AG04450 (cell line): ENCODE measurements around the gene CXCR2. TPM values are rescaled to one million over a fixed set of nuclear protein-coding genes. Genes with fewer than 3 reads are reported as not detected.
"Not testable (repeated sequence)": the region's sequence is repeated elsewhere in the genome, so short reads cannot be mapped to it uniquely, and the experiment has no call there.

Experiments
- CTCF ChIA-PET: fragments of 300-600, 350-600 bp; formaldehyde crosslinking; extraction: SDS; loops from one replicate; lab custom pipeline; 2022; ENCODE audit warnings: antibody characterized with exemption, inconsistent platforms; lab: Charles Lee
- POLR2A ChIA-PET: fragments of 350-600 bp; formaldehyde crosslinking; extraction: SDS; loops from one replicate; lab custom pipeline; 2021; ENCODE audit warnings: antibody characterized with exemption, inconsistent platforms; lab: Yijun Ruan, JAX
- DNase-seq: peaks from one replicate; pipeline ENCODE4 v3.0.0-alpha.2; 2011; ENCODE audit warnings: low read depth, low spot score
- H3K27ac ChIP-seq: one replicate; pipeline ENCODE4 v1.5.1; 2012; ENCODE audit warnings: low read depth, low read length, control low read depth
- H3K27me3 ChIP-seq: one replicate; pipeline ENCODE4 v1.6.0; 2012; ENCODE audit warnings: low read length; ENCODE audit not compliant: control insufficient read depth, insufficient read depth
- H3K4me3 ChIP-seq: 2 replicates; pipeline ENCODE4 v1.5.1; 2011; ENCODE audit warnings: mild to moderate bottlenecking, low read depth, low read length, control low read depth
- H3K9me3 ChIP-seq: 2 replicates; pipeline ENCODE4 v1.5.1; 2012; ENCODE audit warnings: low read length; ENCODE audit not compliant: control insufficient read depth, insufficient read depth
- polyA plus RNA-seq: library from polyadenylated mRNA; depleted of rRNA; stranded (reverse); fragments of >200 nt; gene quantifications from 2 replicates; pipeline ENCODE4 v1.2.3, GENCODE V29; 2011
- TF ChIP-seq, protein P1 (sequence below): IDR thresholded peaks from 2 replicates; pipeline ENCODE4 v1.5.1; 2011; ENCODE audit warnings: low read depth, low read length, control low read depth, inconsistent platforms

The CXCR2 gene
- polyA plus RNA-seq, 1 experiment = not detected

DNA sequence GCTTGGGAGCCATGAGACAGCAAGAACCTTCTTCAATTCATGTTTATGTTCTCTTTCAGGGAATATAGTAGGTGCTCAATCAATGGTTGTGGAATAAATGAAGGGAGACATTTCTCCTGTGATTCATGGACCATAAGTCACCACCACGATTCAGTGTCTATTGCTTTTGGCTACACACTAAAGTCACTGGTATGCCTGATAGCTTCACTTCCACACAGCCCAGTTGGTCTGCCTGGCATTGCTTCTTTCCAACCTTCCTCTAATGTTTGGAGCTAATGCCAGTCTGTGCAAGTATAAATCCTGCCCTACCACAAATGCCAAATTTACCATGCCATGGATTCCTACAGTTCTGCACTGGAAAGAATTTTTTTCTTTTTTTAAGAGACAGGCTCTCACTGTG is 42.2 kb downstream of the CXCR2 start:
- H3K27ac ChIP-seq = no peak overlapping the region
- peaks cover 48% of the 10 kb centered on the region for H3K27me3 ChIP-seq
- CTCF ChIA-PET = interaction anchor here (0.6 to 1.5 kb wide), 3 partner anchors 14 to 377 kb away, joined by 3 to 5 read pairs (median 3); no protein-coding TSS in a partner anchor
- H3K4me3 ChIP-seq = no peak overlapping the region
- DNase-seq = no peak
- TF ChIP-seq, protein P1, sequence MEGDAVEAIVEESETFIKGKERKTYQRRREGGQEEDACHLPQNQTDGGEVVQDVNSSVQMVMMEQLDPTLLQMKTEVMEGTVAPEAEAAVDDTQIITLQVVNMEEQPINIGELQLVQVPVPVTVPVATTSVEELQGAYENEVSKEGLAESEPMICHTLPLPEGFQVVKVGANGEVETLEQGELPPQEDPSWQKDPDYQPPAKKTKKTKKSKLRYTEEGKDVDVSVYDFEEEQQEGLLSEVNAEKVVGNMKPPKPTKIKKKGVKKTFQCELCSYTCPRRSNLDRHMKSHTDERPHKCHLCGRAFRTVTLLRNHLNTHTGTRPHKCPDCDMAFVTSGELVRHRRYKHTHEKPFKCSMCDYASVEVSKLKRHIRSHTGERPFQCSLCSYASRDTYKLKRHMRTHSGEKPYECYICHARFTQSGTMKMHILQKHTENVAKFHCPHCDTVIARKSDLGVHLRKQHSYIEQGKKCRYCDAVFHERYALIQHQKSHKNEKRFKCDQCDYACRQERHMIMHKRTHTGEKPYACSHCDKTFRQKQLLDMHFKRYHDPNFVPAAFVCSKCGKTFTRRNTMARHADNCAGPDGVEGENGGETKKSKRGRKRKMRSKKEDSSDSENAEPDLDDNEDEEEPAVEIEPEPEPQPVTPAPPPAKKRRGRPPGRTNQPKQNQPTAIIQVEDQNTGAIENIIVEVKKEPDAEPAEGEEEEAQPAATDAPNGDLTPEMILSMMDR = no peak
- no peaks in the 10 kb centered on the region for H3K9me3 ChIP-seq
- POLR2A ChIA-PET = no interaction called here

DNA sequence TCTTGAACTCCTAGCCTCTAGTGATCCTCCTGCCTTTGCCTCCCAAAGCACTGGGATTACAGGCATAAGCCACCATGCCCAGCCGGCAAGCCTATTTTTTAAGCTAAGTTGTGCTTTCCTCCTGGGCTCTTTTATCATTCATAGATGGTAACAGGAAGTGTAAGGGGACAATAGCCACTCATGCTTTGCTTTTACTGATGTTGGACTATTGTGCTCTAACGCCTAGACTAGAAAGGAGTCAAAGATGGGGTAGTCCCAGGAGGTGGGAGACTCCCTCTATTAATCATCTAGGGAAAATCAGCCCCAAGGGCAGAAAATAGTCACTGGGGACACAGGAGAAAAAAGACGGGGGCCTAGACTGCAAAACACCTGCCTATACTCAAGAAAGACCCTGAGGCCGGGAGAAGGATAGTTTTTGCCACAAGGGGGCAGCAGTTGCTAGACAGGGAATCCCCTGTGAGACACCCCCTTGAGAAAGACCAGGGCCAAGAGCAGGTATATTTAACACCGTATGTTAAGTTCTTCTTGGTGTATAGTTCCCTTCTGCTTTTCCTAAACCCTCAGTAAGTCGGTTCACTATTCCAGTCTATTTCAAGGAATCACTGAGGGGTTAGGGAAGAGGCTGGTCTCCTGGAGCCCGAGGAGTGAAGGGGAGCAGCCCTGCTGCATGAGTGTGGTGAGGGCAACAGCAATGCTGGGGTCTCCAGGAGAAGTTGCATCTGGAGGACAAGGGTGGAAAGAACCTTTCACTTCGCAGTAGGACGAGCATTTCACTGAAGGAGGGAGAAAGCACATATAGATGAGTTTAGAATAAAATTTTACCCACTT is 43.0 kb downstream of the CXCR2 start:
- TF ChIP-seq, protein P1 = peak; percentile 68
- H3K9me3 ChIP-seq = no peaks in the 10 kb centered on the region
- H3K4me3 ChIP-seq = no peak overlapping the region
- POLR2A ChIA-PET = no interaction called here
- H3K27ac ChIP-seq = no peak overlapping the region
- CTCF ChIA-PET = interaction anchor here (0.6 to 1.5 kb wide), 3 partner anchors 13 to 378 kb away, joined by 3 to 5 read pairs (median 3); no protein-coding TSS in a partner anchor
- peaks cover 39% of the 10 kb centered on the region for H3K27me3 ChIP-seq
- DNase-seq = no peak

DNA sequence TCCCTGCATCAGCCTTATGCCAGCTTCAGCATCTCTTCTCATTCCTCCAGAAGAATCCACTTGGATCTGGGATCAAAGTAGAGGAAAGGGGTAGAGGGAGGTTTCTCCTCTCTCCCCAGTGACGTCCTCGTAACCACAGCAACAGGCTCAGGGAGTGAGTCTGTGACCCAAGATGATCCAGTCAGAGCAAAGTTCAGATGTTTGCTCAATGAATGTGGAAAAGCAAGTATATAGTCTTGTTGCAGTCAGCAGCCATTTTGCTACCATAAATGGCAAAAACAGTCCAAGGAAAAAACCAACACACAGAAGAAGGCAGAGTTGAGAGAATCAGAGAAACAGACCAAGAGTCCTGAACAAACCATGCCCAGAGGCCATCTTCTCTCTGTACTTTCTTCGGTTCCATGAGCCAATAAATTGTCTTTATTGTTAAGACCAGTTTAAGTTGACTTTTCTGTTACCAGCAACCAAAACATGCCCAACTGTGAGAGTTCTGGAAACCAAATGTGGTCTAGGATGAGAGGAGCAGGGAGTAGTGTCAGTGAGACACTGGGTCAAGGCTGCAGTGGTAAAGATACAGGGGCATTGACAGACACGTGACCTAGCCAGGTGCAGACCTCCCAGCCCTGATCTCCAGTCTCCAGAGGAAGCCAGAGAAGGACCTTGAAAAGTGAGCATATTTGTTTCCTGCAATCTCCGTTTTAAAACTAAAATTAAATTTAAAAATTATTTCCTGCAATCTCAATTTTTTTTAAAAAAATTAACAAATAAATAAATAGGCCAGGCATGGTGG is 44.1 kb downstream of the CXCR2 start:
- Histone ChIP-seq H3K27ac (no peak overlapping the region), H3K9me3 (no peaks in the 10 kb centered on the region), H3K4me3 (no peak overlapping the region), H3K27me3 (peaks cover 37% of the 10 kb centered on the region)
- TF ChIP-seq, protein P1 = no peak
- DNase-seq = no peak
- POLR2A ChIA-PET = no interaction called here
- CTCF ChIA-PET = no interaction called here

DNA sequence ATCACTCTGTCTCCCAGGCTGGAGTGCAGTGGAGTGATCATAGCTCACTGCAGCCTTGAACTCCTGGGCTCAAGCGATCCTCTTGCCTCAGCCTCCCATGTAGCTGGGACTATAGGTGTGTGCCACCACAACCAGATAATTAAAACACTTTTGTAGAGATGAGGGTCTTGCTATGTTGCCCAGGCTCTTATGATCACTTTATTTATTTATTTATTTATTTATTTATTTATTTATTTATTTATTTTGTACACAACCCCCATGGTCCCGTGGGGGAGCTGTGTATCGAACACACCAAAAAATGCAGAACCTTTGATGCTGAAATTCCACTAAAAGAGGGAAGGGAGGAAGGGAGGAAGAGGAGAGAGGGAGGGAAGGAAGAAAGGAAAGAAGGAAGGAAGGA is 45.9 kb downstream of the CXCR2 start:
- peaks cover 28% of the 10 kb centered on the region for H3K27me3 ChIP-seq
- H3K27ac ChIP-seq, DNase-seq, POLR2A ChIA-PET, H3K9me3 ChIP-seq, CTCF ChIA-PET, H3K4me3 ChIP-seq: not testable (repeated sequence)

DNA sequence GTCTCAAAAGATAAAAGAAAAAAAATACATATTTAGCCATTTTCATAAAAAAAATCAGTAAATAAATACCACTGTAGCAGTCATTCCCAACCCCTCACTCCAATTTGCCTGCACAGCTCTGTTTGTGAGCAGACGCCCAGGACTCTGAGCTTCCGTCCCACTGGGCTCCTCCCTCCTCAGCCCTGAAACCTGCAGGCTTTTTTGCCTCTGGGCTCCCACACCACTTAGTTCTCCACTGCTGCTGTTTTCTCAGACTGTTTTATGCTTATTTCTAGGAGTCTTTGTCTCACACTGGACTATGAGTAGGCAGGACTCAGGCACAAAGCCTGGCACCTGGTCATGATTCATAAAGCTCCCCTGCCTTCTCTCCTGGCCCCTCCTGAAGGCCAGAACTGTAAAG is 47.0 kb downstream of the CXCR2 start:
- POLR2A ChIA-PET = interaction anchor here (0.6 kb wide), 1 partner anchor 26 kb away, joined by 3 read pairs; no protein-coding TSS in a partner anchor
- no peaks in the 10 kb centered on the region for H3K9me3 ChIP-seq
- TF ChIP-seq, protein P1 = no peak

More for the DNA sequence above, 47.0 kb downstream of the CXCR2 start:
- Histone ChIP-seq H3K4me3 (no peak overlapping the region), H3K27me3 (peaks cover 22% of the 10 kb centered on the region), H3K27ac (no peak overlapping the region)
- CTCF ChIA-PET = no interaction called here
- DNase-seq = no peak
